ENCODE results near the gene DCLK1.

GRCh38 chr13:36163286-36163685 is 32.1 kb upstream of the DCLK1 start:
- no peak for TF ChIP-seq CTCF (IDR thresholded peaks at IDR 0.05; ENCODE audit: low read depth, low read length, missing input control)
- TF ChIP-seq REST (IDR thresholded peaks at IDR 0.05) = no peak
- no peak for TF ChIP-seq JUND (IDR thresholded peaks at IDR 0.05)
- no peak for TF ChIP-seq GABPA (IDR thresholded peaks at IDR 0.05 in 1 of 2, conservative IDR thresholded peaks at IDR 0.05 in 1 of 2)
- TF ChIP-seq RXRA (IDR thresholded peaks at IDR 0.05) = no peak
- TF ChIP-seq YY1 (IDR thresholded peaks at IDR 0.05) = no peak
- no peak for TF ChIP-seq SP1 (IDR thresholded peaks at IDR 0.05)
- TF ChIP-seq FOXA1 (IDR thresholded peaks at IDR 0.05) = no peak
- TF ChIP-seq RAD21 (IDR thresholded peaks at IDR 0.05) = no peak
- TF ChIP-seq TAF1 (conservative IDR thresholded peaks at IDR 0.05) = no peak
- TF ChIP-seq, protein P1, sequence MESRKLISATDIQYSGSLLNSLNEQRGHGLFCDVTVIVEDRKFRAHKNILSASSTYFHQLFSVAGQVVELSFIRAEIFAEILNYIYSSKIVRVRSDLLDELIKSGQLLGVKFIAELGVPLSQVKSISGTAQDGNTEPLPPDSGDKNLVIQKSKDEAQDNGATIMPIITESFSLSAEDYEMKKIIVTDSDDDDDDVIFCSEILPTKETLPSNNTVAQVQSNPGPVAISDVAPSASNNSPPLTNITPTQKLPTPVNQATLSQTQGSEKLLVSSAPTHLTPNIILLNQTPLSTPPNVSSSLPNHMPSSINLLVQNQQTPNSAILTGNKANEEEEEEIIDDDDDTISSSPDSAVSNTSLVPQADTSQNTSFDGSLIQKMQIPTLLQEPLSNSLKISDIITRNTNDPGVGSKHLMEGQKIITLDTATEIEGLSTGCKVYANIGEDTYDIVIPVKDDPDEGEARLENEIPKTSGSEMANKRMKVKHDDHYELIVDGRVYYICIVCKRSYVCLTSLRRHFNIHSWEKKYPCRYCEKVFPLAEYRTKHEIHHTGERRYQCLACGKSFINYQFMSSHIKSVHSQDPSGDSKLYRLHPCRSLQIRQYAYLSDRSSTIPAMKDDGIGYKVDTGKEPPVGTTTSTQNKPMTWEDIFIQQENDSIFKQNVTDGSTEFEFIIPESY (IDR thresholded peaks at IDR 0.05) = no peak
